ENCODE results near the gene PEPD.

GRCh38 chr19:33390908-33391630 lies 130.5 kb downstream of the PEPD start:
- TF ChIP-seq CTCF (IDR thresholded peaks at IDR 0.05; ENCODE audit: low read depth, low read length, missing input control) = no peak
- no peak for TF ChIP-seq SP1 (IDR thresholded peaks at IDR 0.05)
- TF ChIP-seq GABPA (IDR thresholded peaks at IDR 0.05 in 1 of 2, conservative IDR thresholded peaks at IDR 0.05 in 1 of 2) = no peak

Data from liver (tissue), 3 donors.